GM21360 (cell line): ENCODE data around the gene SIX3.

Source experiments
- ATAC-seq: cut with Tn5 transposase; IDR thresholded peaks from one replicate; pipeline ENCODE4 v1.9.1; 2021; ENCODE audit warnings: mild to moderate bottlenecking, moderate library complexity; ENCODE audit not compliant: unreplicated experiment

The SIX3 gene

GRCh38 chr2:44941551-44942234, at the start of gene SIX3:
TSS of gene SIX3 (plus strand) at chr2:44941702. CDS start at chr2:44942105, 403 bp downstream.
- ATAC-seq: no peak

- ATAC-seq: no peak
Observed at GRCh38 chr2:44894058-44894457, 47.4 kb upstream of the SIX3 start.

- no peak for ATAC-seq
Observed at GRCh38 chr2:44895061-44895460, 46.4 kb upstream of the SIX3 start.

- ATAC-seq: no peak
Observed at GRCh38 chr2:44897406-44897805, 44.1 kb upstream of the SIX3 start.

GRCh38 chr2:44902217-44903137, 39.0 kb upstream of the SIX3 start:
- ATAC-seq: no peak

GRCh38 chr2:44904578-44904977, 36.9 kb upstream of the SIX3 start:
- ATAC-seq: no peak

GRCh38 chr2:44906972-44907371, 34.5 kb upstream of the SIX3 start:
- no peak for ATAC-seq

GRCh38 chr2:44909831-44910230, 31.7 kb upstream of the SIX3 start:
- no peak for ATAC-seq

- no peak for ATAC-seq
Observed at GRCh38 chr2:44912660-44913059, 28.8 kb upstream of the SIX3 start.

GRCh38 chr2:44916291-44916690, 25.2 kb upstream of the SIX3 start:
- ATAC-seq: no peak

GRCh38 chr2:44918095-44918775, 23.3 kb upstream of the SIX3 start:
- ATAC-seq: no peak

GRCh38 chr2:44920751-44921150, 20.8 kb upstream of the SIX3 start:
- no peak for ATAC-seq

GRCh38 chr2:44922776-44923175, 18.7 kb upstream of the SIX3 start:
- no peak for ATAC-seq

GRCh38 chr2:44925561-44926136, 15.9 kb upstream of the SIX3 start:
- ATAC-seq: no peak

GRCh38 chr2:44926957-44927356, 14.5 kb upstream of the SIX3 start:
- ATAC-seq: no peak

- no peak for ATAC-seq
Observed at GRCh38 chr2:44927985-44928482, 13.5 kb upstream of the SIX3 start.

- ATAC-seq: no peak
Observed at GRCh38 chr2:44928483-44929158, 12.9 kb upstream of the SIX3 start.

GRCh38 chr2:44929159-44929734, 12.3 kb upstream of the SIX3 start:
- ATAC-seq: no peak

- ATAC-seq: no peak
Observed at GRCh38 chr2:44929735-44930273, 11.7 kb upstream of the SIX3 start.
